Activated CD8-positive, alpha-beta memory T cell treated with anti-CD3 and anti-CD28 coated beads for 4 hours (primary cell): Measurements from ENCODE around the gene OPRL1.

ENCODE experiments used
- DNase-seq, 2 donors: peaks; one replicate each; pipeline ENCODE4 v3.0.0-alpha.2; 2020; ENCODE audit warnings: low read depth in 2 of 2

The OPRL1 gene

DNA sequence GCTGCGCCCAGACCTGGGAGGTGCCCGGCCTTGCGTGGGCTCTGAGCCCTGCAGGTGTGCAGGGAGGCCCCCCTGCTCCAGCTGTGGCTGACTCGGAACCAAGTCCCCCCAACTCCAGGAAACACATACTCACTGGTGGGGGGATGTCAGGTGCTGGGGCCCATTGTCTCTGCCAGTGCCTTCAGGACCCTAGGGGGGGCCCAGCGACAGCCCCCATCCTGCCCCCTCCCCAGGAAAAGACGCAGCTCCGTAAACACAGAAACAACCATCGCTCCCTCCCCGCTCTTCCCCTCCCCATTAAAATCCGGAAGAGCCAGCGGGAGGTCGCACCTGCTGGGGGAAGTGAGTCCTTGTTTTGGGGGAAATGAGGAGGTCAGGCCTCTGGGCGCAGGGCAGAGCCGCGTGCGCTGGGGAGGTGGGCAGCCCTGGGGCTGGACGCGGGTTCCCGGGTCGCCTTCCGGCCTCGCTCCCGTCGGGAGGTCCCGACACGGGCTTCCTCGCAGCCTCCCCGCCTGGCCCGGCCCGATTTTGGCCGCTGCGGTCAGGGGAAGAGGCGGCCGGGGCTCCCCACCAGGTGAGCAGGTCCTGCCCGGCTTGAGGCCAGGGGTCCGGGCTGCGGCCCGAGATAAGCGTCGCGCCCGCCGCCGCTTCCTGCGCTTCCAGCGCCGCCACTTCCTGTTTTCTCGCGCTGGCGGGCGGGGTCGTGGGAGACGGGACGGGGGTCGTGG lies 37.7 kb upstream of the OPRL1 start:
- no peak for DNase-seq

- no peak for DNase-seq
Observed at GRCh38 chr20:64043768-64044167, 36.1 kb upstream of the OPRL1 start.

DNA sequence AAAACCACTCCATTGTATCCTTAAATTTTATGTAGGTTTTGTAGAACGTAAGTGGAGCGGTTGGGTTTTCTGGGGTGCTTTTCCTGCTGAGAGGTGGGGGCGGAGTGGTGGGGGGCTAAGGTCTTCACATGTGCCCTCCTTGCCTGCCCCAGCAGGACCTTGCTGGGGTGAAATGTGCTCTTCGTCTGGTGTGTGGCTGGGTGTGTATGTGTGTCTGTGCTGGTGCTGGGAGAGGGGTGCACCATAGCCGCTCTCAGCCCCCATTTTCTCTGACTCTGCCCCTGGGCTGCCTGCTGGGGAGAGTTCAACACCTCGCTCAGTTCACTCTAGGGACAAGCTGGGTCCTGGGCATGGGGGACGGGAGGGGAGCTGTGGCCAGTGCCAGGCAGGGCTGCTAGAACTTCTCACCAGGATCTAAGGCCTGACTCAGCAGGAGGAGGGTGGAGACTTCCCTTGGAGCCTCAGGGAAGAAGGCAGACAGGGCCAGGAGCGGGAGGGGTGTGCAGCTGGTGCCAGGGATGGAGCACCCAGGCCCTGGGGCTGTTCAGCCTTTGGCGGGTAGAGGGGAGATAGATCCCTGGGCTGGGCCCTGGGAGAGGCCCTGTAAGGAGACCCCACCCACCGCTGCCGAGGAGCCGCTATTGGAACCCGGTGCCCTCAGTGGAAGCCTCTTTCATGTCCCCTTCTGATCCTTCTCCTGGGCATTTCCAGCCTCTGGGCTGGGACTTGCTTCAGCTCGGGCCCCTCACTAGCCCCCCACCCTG lies 35.2 kb upstream of the OPRL1 start:
- no peak for DNase-seq

- DNase-seq: no peak
Observed at GRCh38 chr20:64045346-64046011, 34.4 kb upstream of the OPRL1 start.

- DNase-seq: no peak
Observed at GRCh38 chr20:64047046-64047389, 32.9 kb upstream of the OPRL1 start.

DNA sequence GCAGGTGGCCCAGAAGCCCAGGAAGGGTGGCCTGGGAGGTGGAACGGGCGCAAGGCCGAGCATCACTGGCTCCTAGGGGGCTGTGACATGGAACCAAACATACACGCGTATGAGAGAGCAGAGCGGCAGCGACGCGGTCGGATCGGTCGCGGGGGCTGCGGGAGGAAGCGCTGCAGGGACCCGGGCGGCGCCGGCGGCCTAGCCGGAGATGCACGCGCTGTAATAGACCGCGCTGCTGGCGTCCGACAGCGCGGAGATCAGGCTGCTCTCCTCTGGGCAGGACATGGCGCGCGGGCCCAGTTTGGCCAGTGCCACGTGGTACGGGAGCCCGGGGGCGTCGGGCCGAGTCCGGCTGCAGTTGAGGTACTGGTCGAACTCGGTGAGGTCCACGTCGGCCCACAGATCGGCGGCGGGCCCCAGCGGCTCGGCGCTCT lies 31.9 kb upstream of the OPRL1 start:
- DNase-seq: no peak

GRCh38 chr20:64048402-64049044 lies 31.4 kb upstream of the OPRL1 start:
- no peak for DNase-seq

- DNase-seq: no peak
Observed at GRCh38 chr20:64049060-64049877, 30.6 kb upstream of the OPRL1 start, which contains the start of gene SOX18. Gene SOX18, minus strand, starts transcription at chr20:64049639. Its CDS starts 123 bp downstream, at chr20:64049516.

- no peak for DNase-seq
Observed at GRCh38 chr20:64049878-64050260, 30.0 kb upstream of the OPRL1 start.

DNA sequence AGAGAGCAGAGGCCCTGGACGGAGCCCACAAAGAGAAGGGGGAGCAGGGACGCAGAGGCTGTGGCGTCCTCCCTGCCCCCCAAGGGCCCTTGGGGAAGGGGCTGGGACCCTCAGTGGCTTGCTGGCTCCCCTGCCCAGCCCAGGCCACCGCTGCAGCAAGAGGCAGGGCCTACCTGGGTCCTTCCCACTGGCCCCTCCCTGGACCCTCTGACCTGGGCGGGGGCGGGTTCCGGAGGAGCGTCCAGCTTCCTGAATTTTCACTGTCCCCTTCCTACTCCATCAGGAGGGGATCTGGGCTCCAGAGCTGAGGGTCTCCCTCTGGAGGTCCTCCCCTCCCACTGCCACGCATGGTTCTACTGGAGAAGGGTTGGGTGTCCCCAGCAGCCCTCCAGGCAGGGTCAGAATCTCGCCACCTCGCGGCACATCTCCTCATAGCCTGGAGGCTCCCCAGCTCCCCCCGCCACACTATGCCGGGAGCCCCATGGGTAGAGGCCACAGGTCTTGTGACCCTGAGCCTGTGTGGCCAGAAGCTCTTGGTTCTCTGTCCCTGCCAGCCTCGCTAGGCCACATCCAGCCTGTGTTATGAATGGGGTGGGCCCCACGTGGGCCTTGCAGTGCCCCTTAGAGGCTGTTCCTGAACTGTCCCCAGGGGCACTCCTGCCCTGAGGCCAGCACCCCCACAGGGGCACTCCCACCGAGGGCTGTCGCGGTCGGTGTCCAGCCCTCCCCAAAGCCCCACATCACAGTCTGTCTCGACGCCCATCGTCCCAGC lies 29.4 kb upstream of the OPRL1 start:
- DNase-seq: no peak

DNA sequence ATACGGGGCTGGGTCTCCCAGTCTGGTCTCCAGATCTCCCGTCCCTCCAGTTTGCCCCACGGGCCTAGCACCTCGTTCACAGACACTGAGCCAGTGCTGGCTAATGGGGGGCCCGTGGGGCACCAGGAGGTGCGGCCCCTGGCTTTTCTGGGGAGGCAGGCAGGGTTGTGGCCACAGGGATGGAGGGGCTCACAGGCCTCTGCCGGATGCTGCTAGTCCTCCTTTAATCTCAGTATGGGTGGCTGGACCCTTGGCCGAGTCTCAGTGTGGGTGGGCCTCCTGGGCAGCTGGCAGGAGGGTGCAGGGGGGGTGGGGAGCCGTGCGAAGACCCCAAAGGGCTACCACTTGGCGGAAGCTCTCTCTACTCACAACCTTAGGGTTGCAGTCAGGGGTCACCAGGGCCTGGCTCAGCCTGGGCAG lies 28.8 kb upstream of the OPRL1 start:
- DNase-seq: no peak

DNA sequence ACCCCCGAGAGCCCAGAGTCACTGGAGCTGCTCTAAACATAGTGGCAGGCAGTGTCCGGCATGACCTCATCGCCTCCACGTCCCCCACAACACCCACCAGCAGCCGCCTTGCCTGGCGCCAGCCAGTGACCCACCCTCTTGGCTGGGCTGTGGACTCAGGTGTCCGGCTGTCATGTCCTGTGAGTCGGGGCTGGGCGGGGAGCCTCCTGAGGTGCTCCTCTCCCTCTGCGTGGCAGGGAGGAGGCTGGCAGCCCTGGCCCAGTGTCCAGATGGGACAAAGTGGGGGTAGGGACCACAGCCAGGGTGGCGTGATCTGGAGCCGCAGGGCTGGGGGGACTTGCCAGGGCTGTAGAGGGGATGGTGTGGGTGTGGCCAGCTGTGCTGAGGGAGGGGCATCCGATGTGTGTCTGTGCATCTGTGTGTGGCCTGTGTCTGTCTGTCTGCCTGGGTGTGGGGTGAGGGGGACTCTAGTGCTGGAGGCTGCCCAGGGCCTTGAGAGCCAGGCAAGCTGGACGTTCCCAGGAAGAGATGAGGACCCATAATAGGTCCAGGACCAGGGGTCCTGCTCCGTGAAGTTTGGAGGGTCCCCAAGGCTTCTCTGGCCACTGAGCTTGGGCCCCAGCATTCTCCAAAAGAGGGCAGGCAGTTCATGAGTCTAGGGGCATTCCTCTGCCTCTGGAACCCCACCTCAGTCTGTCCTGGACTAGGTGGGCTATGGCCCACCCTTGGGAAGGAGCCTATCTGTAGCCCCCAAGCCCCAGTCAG lies 28.1 kb upstream of the OPRL1 start:
- DNase-seq: no peak

DNA sequence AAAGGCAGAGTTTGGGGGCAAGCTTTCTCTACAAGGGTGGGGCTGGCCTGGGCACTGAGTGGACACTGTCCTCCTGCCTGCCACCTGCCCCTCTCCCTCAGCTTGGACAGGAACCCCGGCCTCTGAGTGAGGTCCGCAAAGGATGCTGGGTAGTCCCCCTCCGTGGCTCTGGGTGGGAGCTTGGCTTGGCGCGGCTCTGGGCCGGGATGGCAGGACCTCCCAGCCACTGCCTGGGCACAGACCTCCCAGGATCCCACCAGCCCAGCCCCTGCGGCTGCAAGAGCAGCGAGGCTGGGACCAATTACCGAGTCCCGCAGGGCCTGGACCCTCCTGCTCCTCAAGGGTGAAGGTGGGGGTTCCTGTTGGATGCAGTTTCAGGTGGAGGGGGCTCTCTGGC lies 27.6 kb upstream of the OPRL1 start:
- DNase-seq: no peak

DNA sequence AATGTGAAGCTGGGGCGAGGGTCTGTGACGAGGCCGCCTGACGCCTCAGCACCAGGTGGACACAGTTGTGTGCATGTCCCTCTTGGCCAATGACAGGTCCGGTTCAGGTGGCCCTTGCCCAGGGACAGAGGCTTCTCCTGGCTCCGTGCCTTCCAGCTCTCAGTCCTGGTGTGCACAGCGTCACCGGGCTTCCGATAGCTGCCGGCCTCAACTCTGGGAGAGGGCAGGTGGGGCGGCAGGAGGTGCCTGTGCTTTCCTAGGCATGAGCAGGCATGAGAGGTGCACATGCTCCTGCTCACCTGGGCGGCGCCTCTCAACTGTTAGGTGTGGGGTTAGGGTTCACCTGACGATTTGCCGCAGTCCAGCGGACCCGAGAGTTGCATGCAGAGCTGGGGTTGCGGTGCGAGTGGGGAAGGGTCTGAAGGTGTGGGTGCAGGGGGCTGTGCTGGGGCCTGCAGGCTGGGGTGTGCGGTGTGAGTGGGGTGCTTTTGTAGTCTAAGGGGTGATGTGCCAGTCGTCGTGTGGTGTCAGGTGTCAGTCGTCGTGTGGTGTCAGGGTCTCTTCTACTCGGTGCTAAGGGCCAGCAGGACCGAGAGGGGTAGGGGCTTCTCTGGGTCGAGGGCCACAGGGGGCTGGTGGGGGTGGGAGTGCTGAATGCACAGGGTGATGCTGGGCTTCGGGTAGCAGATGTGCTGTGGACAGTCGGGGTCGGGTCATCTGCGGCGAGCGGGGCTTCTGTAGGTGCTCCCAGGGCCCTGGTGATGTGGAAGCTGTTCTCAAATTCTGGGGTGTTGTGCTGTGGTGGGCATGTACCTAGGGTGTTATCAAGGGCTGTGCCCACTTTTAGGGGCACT lies 26.7 kb upstream of the OPRL1 start:
- no peak for DNase-seq

- no peak for DNase-seq
Observed at GRCh38 chr20:64053841-64054661, 25.8 kb upstream of the OPRL1 start.

DNA sequence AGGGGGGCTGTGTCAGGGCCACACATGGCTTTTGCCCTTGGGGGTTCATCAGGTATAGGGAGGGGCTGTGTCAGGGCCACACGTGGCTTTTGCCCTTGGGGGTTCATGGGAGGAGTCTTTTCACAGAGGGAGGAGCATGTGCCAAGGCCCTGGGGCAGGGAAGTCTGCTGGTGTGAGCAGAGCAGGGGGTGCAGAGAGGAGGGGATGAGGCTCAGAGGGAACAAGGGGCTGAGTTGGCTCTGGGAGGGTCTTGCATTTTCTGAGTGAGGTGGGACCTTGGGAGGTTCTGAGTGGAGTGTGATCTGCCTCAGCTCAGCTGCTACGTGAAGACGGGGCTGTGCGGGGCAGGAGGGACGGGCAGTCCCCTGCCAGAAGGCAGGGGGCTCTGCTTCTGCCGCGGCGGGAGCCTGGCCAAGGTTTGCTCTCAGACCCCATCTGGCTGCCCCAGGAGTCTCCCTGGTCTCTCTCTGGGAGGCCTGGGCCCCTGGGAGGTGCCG lies 24.4 kb upstream of the OPRL1 start:
- no peak for DNase-seq

DNA sequence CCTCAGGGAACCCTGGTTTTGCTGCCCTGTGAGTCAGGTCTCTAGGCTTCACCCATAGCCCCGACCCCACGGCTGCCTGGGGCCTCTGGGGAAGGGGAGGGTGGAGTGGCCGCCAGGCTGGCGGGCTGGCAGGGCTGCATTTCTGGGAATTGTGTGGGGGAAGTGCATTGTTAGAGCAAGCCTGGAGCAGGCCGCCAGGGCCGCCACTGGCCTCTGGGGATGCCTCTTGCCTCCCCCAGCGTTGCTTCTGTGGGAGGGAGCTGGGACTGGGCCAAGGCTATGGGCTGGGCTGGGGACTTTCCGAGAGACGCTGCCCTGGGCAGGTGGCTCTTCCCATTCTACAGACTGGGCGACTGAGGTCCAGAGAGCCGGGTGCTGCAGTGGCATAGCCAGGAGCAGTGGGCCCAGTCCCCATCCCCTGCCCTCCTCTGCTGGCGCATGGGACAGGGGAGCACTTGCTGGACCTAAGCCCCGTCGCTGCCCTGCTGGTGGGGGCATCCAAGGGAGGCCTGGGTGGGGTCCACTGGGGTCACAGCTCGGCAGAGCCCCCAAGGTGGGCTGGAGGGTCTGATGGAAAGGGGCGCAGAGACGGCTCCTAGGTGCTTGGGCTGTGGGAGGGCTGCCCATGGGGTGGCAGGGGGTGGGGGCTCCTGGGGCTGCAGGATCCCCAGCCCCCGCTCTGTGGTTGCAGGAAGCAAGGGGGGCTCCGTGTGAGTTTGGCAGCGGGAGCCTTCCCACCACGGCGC lies 23.8 kb upstream of the OPRL1 start:
- no peak for DNase-seq
